HL-60 (cell line): ENCODE results near the gene ANKRD11.

Source experiments
- DNase-seq, 2 experiments: peaks; one replicate each; pipeline ENCODE4 v3.0.0-alpha.2; 2010 to 2020; ENCODE audit warnings: low read depth in 1 of 2, low spot score in 1 of 2
- H3K27ac ChIP-seq: fragments of 250-450 bp; sonication (Bioruptor Pico); replicated peaks from 2 replicates; pipeline ENCODE4 v1.5.1; 2020; ENCODE audit warnings: mild to moderate bottlenecking, moderate library complexity
- H3K27me3 ChIP-seq: fragments of 250-450 bp; sonication (Bioruptor Pico); 2 replicates; pipeline ENCODE4 v1.5.1; 2021; ENCODE audit warnings: mild to moderate bottlenecking, moderate library complexity; ENCODE audit not compliant: insufficient read depth, poor library complexity, severe bottlenecking
- H3K4me3 ChIP-seq: replicated peaks from 2 replicates; pipeline ENCODE4 v1.5.1; 2011; ENCODE audit warnings: mild to moderate bottlenecking, control low read depth, low read length; ENCODE audit not compliant: insufficient read depth
- CTCF ChIP-seq: IDR thresholded peaks from one replicate; pipeline ENCODE4 v1.5.1; 2011; ENCODE audit warnings: low read length, control low read depth, inconsistent platforms; ENCODE audit not compliant: insufficient read depth
- GABPA ChIP-seq: IDR thresholded peaks from 2 replicates; pipeline ENCODE4 v1.6.1; 2012; ENCODE audit warnings: low read depth
- POLR2AphosphoS5 ChIP-seq: IDR thresholded peaks from 2 replicates; pipeline ENCODE4 v1.6.1; 2012; ENCODE audit warnings: low read depth
- SPI1 ChIP-seq: IDR thresholded peaks from 2 replicates; pipeline ENCODE4 v1.6.1; 2012; ENCODE audit warnings: low read depth, mild to moderate bottlenecking, borderline replicate concordance
- TF ChIP-seq, protein P1 (sequence below): IDR thresholded peaks from 2 replicates; pipeline ENCODE4 v1.6.1; 2012; ENCODE audit warnings: low read depth; ENCODE audit not compliant: insufficient replicate concordance

The ANKRD11 gene

DNA sequence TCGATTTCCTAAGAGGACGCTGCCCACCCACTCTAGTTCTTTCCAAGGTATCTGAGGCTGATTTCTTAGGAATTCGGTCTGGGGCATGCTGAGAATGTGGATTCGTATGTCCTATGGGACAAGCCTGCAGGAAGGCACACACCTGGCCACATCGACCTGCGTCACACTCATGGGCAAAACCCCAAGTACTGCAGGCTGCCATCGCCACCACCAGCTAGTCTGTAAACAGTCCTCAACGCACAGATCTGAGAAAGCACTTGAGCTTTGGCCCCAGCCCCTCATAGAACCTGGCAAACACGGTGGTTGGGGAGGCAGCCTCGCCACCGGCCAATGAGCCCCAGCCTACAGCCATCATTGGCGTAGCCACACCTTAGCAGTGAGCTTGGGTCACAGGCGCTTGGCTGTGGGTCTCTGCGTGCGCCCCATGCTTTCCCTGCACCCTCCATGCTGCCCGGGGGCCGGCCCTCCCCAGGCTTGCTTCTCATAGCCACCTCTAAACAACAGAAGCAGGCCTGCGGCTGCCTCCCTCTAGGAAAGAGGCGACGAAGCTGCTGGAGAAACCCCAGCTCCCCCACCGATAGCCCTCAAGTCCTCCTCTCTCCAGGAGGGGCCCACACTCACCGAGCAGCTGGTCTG, 197.8 kb downstream of the ANKRD11 start:
- H3K27ac ChIP-seq: no peak overlapping the region
- TF ChIP-seq CTCF (no peak), POLR2AphosphoS5 (no peak), GABPA (no peak), SPI1 (no peak)
- TF ChIP-seq, protein P1, sequence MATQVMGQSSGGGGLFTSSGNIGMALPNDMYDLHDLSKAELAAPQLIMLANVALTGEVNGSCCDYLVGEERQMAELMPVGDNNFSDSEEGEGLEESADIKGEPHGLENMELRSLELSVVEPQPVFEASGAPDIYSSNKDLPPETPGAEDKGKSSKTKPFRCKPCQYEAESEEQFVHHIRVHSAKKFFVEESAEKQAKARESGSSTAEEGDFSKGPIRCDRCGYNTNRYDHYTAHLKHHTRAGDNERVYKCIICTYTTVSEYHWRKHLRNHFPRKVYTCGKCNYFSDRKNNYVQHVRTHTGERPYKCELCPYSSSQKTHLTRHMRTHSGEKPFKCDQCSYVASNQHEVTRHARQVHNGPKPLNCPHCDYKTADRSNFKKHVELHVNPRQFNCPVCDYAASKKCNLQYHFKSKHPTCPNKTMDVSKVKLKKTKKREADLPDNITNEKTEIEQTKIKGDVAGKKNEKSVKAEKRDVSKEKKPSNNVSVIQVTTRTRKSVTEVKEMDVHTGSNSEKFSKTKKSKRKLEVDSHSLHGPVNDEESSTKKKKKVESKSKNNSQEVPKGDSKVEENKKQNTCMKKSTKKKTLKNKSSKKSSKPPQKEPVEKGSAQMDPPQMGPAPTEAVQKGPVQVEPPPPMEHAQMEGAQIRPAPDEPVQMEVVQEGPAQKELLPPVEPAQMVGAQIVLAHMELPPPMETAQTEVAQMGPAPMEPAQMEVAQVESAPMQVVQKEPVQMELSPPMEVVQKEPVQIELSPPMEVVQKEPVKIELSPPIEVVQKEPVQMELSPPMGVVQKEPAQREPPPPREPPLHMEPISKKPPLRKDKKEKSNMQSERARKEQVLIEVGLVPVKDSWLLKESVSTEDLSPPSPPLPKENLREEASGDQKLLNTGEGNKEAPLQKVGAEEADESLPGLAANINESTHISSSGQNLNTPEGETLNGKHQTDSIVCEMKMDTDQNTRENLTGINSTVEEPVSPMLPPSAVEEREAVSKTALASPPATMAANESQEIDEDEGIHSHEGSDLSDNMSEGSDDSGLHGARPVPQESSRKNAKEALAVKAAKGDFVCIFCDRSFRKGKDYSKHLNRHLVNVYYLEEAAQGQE: no peak
- H3K27me3 ChIP-seq: no peaks in the 10 kb centered on the region
- DNase-seq: no peak
- no peak overlapping the region for H3K4me3 ChIP-seq

DNA sequence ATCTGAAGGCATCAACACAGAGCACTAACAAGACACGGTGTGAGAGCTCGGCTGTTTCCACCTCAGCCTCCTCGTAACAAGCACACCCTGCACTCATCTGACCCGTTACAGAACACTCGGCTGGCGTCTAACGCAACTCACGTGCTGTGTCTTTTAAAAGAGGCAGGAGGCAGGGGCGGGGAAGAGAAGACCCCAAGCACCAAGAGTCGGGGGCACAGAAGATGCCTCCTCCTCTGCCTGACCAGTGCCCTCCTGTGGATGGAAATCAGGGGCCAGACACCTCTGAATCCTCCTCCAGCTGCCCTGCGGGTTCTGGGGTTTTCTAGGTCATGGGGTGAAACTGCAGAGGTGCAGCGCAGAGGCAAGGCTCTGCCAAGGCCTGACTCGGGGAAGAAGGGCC, 198.6 kb downstream of the ANKRD11 start:
- DNase-seq: no peak
- TF ChIP-seq POLR2AphosphoS5: no peak
- no peak for TF ChIP-seq SPI1
- TF ChIP-seq GABPA: no peak
- TF ChIP-seq CTCF: no peak
- TF ChIP-seq, protein P1: no peak
- H3K27me3 ChIP-seq: no peaks in the 10 kb centered on the region
- H3K27ac ChIP-seq: no peak overlapping the region
- H3K4me3 ChIP-seq: no peak overlapping the region

DNA sequence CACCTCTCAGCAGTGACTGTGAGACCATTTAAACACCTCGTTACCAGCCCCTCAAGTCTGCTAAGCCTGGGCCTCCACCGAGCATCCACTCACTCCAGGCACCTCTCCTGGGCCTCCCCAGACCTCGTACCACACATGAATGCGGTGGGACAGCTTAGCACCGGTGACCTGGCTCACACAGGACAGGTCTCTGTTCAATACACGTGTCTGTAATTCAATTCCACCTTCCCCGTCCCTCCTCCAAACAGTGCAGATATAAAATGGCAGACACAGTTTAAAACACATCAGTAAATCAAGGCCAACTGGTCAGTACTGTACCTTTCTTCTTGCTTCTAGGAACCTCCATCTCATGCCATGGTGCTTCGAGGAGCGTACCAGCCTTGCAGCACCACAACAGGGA, 199.0 kb downstream of the ANKRD11 start:
- no peak overlapping the region for H3K4me3 ChIP-seq
- TF ChIP-seq POLR2AphosphoS5: no peak
- TF ChIP-seq GABPA: no peak
- TF ChIP-seq, protein P1: no peak
- no peak for TF ChIP-seq SPI1
- no peak for TF ChIP-seq CTCF
- H3K27me3 ChIP-seq: no peaks in the 10 kb centered on the region
- no peak for DNase-seq
- H3K27ac ChIP-seq: no peak overlapping the region
